ENCODE results near the gene CPD.
"Not testable (repeated sequence)": the region's sequence is repeated elsewhere in the genome, so short reads cannot be mapped to it uniquely, and the experiment has no call there.

Gene CPD

DNA sequence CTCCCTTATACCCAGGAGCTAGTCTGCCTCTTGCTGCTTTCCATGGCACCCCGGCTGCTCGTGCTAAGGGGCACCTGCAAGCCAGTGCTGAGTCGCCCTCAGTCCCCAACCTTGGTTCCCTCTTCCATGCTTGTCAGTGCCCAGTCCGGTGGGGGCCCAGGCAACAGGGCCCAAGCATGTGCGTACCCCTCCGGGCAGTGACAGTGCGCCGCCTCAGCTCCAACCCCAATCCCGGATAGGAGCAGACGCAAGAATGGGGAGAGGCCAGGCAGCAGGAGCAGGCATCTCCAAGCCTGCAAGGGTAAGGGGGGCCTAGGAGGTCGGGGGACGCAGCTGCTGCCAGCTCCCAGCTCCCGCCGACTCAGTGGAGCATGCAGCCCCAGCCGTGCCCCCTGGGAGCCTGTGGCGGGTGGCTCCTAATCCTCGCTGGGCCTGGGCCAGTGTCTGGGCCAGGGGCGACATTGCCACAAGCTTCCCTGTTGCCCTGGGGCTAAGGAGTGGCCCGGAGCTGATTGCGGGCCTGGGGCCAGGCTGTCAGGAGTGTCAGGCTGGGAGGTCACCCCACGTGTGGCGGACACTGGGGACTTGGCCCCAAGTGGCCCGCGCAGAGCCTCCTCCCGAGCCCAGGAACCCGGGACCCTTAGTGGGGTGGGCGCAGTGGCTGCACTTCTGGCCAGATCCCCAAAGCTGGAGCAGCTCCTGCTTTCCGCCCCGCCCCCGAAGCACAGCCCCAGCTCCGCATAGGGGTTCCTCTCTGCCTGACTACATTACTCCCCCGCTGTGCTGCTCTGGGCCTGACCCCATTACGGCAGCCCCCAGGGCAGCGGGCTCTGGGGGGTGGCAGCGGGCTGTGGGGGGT, 9.8 kb downstream of the CPD start:
- no peak for DNase-seq (ENCODE audit: low read depth)

DNA sequence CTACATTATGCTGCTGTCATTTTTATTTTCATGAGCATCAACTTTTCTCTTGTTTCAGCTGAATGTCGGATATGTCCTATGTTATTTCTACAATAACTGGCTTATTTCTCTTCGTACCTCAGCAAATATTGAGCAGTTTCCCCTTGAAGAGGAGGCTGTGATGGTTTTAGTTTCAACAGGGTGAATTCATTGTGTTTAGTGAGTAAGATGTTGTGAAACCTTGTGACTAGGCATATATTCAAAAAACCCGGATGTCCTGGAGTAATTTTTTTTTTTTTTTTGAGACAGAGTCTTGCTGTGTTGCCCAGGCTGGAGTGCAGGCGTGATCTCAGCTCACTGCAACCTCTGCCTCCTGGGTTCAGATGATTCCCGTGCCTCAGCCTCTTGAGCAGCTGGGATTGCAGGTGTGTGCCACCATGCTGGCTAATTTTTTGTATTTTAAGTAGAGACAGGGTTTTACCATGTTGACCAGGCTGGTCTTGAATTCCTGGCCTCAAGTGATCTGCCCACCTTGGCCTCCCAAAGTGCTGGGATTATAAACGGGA, 11.1 kb downstream of the CPD start:
- DNase-seq (ENCODE audit: low read depth), result no peak

DNA sequence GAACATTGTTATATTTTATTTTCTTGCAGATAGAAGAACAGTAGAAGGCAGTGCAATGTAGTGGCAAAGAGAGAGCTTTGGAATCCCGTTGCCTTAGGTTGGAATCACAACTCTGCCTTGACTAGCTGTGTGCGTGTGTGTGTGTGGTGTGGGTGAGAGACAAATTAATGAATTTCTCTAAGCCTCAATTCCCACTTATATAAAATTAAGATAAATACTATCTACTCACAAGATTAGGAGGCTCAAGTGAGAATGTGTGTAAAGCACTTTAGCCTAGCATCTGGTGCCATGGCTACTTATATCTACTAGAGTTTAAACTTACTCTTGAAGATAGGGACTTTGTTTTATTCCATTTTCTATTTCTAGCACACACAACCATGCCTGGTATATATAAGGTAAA, 12.8 kb downstream of the CPD start:
- DNase-seq (ENCODE audit: low read depth), result no peak

DNA sequence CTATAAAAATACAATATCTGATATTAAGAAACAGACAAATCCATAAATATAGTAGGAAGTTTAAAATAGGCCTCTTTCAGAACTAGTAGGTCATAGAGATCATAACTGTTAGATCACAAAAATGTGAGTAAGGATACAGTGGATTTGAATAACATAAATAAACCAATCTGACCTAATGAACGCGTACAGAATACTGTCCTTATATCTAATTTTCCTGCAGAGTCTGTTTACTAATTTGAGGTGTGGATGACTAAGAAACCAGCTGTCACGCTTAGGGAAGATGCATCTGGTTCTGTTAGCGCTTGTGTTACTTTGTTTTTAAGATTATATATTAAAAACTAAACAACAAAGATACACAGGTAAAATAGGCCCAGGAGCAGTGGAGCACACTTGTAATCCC, 14.8 kb downstream of the CPD start:
- DNase-seq (ENCODE audit: low read depth), result no peak

DNA sequence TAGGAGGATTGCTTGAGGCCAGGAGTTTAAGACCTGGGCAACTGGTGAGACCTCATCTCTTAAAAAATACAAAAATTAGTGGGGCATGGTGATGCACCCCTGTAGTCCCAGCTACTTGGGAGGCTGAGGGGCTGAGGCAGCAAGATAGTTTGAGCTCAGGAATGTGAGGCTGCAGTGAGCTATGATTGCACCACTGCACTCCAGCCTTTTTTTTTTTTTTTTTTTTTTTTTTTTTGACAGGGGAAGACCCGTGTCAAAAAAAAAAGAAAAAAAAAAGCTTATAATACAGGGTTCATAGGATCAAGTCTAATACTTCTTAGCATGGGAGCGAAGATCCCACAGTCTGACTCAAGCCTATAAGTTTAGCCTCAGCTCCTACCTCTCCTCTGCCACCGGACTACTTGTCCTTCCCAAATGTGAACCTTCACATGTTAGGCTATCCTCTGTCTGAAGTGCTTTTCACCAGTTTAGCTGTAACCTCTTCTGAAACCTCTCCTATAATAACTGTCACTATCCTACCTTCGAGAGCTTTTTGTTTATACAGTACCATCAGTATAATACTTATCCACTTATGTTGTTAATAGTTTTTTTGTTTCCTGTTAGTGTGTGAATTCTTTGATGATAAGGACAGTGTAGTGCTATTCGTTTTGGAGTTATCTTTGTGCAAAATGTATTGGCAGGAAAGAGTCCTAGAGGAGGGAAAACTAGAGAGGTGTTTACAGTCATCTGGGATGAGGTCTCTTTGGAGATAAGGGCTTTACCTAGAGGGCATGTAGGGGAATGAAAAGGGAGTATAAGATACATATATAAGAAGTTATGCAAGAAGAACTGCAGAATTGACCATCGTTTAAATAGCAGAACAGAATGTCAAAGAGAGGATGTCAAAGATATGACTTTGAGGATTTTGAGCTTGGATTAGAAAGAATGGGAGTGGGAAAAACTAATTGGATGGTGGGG, 15.5 kb downstream of the CPD start:
- DNase-seq (ENCODE audit: low read depth), result no peak

DNA sequence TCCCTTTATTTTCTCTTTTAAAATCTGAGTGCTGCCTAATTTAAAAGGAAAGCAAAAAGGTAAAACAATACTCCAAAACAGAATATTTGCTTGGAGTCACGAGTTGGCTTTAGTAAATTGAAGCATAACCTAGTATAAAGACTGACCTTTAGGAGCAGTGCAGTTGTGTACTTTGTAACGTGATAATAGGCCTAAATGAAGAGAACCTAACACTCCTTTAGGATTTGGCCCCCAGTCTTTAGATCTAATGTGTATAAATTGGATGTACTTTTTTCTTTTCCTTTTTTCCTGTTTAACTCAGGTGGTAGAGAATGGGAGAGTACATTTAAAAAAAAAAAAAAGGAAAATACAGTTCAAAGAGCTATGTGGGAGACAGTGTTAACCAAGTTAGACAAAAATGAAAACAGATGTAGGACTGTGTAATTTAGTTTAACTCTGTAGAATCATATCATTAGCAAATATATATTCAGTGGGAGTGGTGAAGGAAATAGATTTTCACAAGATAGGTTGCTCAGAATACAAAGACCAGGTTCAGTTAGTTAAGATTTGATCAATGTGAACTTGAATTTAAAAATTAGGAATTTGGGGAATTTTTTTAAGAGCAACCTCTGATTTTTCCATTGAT, 16.8 kb downstream of the CPD start:
- DNase-seq (ENCODE audit: low read depth), result no peak

DNA sequence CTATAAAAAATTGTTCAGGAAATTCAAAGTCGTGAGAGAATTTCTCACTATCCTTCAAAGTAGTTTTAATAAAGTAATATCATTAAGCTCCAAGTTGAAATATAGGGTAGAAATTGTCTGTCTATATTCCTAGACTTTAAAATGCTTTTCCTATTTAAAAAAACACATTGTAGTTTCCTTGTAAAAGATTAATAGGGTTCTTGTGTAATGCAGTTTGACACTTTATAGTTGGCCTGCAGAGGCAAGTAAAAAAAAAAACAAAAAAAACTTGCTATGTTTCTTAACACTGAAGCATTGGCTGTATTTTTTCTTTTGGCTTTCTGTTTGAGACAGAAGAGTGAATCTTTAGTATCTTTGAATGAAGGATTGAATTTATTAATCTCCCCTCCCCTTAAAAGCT, 17.4 kb downstream of the CPD start:
- no peak for DNase-seq (ENCODE audit: low read depth)

DNA sequence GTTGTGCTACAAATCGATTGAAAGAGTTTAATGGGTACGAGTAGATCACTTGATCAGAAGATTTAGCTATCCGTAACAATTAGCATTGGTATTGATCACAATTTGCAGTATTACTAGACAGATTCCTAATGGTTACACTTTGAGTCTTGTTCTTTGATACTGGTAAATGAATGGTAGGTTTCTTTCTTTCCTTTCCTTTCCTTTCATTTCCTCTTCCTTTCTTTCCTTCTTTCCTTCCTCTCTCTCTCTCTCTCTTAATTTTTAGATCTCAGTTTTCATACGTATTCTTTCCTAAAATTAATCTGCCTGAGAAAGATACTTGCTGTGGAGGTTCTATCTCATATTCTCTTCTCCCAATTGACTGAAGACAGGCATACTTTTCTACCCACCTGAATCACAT, 17.9 kb downstream of the CPD start:
- no peak for DNase-seq (ENCODE audit: low read depth)

DNA sequence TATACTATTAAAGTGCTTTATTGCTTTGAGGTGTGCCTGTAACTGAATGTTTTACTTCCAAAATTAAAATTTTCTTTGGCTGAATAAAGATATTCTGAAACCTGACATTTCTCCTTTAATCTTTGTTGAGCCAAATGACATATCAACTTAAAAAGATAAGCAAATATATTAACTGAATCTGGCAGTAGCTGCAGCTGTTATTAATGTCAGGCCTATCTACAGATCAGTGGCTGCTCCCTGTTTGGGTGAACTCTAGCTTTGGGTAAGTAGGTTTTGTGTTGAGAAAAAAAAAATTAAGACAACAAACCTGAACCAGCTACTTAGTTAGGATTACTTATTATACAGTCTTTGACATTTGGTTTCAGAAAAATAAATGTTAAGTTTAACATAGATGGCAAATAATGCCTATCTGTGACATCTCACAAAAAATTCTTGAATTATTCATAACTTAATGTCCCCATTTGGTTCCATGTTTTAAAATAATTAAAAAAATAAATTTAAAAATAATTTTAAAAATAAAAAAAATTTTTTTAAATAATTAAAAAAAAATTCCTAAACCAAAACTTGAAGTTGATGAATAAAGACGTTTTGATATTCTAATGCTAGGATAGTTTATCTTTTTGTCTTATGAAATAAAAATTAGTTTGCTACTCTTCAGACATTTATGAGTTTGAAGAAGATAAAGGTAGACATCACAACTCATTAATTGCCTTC, 19.8 kb downstream of the CPD start:
- no peak for DNase-seq (ENCODE audit: low read depth)

DNA sequence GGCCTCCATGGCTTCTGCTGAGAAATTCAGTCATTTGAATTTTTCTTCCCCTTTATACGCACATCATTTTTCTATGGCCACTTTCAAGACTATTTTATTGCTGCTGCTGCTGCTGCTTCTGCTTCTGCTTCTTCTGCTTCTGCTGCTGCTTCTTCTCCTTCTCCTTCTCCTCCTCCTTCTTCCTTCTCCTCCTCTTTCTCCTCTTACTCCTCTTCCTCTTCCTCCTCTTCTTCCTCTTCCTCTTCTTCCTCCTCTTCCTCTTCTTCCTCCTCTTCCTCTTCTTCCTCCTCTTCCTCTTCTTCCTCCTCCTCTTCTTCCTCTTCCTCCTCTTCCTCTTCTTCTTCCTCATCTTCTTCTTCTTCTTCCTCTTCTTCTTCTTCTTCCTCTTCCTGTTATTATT, 22.4 kb downstream of the CPD start:
- no peak for DNase-seq (ENCODE audit: low read depth)

DNA sequence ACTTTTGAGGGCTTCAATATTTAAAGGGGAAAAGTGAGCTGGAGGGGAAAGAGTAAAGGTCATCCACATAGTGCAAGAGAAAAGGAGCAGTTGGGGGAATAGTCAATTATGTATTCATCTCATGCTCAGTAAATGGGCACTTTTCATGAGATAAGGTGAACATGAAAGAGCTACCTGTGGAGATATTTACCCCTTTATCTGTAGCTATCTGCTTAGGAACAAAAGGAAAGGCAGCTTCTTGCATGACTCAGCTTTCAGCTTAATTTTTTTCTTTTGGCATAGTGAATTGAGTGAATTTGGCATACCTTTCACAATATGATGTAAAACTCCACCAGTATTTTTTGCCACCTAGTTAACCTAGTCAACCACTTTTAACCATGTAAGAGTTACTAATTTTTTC, 26.4 kb downstream of the CPD start:
- no peak for DNase-seq (ENCODE audit: low read depth)

DNA sequence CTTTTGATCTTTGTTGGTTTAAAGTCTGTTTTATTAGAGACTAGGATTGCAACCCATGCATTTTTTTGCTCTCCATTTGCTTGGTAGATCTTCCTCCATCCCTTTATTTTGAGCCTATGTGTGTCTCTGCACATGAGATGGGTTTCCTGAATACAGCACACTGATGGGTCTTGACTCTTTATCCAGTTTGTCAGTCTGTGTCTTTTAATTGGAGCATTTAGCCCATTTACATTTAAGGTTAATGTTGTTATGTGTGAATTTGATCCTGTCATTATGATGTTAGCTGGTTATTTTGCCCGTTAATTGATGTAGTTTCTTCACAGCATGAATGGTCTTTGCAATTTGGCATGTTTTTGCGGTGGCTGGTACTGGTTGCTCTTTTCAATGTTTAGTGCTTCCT, 31.9 kb downstream of the CPD start:
- DNase-seq (ENCODE audit: low read depth), result not testable (repeated sequence)

DNA sequence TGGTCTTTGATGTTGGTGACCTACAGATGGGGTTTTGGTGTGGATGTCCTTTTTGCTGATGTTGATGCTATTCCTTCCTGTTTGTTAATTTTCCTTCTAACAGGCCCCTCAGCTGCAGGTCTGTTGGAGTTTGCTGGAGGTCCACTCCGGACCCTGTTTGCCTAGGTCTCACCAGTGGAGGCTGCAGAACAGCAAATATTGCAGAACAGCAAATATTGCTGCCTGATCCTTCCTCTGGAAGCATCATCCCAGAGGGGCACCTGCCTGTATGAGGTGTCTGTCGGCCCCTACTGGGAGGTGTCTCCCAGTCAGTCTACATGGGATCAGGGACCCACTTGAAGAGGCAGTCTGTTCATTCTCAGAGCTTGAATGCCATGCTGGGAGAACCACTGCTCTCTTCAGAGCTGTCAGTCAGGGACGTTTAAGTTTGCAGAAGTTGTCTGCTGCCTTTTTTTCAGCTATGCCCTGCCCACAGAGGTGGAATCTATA, 33.3 kb downstream of the CPD start:
- not testable (repeated sequence) for DNase-seq (ENCODE audit: low read depth)

DNA sequence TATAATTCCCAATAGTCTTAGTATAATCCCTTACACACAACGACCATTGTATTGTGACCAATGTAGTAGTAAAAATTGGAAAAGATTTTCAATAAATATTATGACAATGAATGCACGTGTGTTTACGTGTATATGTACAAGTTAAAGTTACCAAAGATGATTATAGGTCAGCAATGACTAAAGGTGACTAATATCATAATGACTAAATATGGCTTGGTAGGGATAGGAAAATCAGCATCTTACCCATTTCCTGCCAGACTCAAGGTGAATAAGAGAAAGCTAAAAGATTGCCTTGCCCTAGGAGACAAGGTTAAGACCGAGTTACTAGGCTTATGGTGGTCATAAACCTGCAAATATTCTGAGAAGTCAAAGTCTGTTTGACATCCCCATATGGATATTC, 34.4 kb downstream of the CPD start:
- no peak for DNase-seq (ENCODE audit: low read depth)

DNA sequence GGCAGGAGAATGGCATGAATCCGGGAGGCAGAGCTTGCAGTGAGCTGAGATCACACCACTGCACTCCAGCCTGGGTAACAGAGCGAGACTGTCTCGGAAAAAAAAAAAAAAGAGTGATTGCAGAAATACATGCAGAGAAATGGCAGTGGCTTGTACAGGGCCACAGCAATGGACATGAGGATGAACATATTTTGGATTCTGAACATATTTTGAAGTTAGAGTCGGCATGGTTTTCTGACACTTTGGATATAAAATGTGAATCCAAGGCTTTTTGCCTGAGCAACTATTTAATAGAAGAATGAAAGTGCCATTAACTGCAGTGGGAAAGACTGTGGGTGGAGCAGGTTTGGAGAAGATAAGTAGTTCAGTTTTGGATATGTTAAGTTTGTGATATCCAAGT, 35.8 kb downstream of the CPD start:
- DNase-seq (ENCODE audit: low read depth), result no peak

DNA sequence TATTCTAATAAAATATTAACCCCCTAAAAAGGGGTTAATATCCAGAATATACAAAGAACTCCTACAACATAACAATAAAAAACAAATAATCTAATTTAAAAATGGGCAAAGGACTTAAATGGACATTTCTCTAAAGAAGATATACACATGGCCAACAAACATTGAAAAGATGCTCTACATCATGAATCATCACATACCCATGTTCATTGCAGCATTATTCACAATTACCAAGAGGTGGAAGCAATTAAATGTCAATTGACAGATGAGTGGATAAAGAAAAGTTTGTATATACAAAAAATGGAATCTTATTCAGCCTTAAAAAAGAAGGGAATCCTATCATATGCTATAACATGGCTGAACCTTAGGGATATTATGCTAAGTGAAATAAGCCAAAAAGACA, 36.8 kb downstream of the CPD start:
- DNase-seq (ENCODE audit: low read depth), result no peak

DNA sequence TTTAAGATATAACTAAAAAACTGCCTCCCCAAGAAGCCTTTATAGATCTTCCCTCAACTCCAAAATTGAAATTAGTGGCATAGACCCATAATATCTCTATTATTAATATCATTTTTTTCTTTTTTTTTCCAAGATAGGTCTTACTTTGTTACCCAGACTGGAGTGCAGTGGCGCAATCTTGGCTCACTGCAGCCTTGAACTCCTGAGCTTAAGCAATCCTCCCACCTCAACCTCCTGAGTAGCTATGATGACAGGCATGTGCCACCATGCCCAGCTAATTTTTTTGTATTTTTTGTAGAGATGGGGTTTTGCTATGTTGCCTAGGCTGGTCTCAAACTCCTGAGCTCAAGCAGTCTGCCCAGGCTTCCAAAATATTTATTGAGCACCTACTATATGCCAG, 39.3 kb downstream of the CPD start:
- not testable (repeated sequence) for DNase-seq (ENCODE audit: low read depth)

DNA sequence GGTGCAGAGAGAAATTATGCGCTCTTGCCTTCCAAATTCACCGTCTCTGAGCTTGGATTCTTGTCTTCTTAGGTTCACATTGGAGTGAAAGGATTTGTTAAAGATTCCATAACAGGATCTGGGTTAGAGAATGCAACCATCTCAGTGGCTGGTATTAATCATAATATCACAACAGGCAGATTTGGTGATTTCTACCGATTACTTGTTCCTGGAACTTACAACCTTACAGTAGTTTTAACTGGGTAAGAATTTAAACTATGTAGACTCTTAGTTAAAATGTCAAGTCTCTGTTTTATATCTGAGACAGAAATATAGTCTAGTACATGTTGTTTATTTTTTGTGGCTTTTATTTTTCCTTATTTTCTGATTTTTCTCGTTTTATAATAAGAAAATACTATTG, 42.9 kb downstream of the CPD start:
- DNase-seq (ENCODE audit: low read depth), result no peak

DNA sequence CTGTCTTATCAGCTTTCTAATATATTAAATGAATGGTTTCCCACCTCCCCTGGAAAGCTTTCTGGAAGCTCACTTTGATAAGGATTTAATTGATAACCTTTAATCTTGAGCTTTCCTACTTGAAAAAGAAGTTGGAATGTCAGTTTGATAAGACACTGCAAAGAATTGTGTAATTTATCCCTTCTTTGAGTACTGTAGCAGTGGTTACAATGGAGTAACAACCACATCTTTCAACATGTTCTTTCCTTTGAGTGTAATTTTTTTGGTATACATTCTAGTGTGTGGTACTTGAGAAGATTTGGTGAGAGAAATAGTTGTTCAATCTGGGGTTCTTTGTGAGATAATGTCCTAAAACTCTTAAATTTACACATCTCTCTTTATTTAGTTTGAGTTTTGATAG, 43.4 kb downstream of the CPD start:
- no peak for DNase-seq (ENCODE audit: low read depth)

DNA sequence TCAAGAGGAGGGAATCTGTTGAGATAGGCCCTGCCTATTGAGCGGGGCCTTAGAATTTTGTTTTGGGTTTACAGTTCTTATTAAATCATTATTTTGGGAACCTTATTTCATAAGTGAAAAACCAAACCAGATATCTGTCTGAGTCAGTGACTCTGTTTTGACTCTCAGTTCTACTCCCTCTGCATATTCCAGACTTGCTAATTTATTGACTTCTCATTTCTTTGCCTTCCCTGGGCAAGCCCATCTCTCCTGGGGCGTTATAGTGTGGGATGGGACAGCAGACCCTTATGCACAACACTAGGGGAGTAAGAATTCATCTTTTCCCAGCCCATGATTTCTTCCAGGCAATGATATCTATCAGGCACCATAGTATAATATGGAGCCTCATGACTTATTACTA, 45.7 kb downstream of the CPD start:
- no peak for DNase-seq (ENCODE audit: low read depth)

DNA sequence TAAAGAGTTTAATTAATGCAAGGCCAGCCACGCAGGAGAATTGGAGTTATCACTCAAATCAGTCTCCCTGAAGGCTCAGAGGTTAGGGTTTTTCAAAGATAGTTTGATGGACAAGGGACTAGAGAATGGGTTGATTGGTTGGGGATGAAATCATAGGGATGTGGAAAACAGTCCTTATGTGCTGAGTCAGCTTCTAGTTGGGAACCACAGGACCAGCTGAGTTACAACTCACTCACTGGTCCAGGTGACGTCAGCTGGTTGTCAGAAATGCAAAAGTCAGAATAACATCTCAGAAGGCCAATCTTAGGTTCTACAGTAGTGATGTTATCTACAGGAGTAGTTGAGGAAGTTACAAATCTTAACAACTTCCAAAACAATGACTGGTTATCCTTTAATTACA, 47.6 kb downstream of the CPD start:
- DNase-seq (ENCODE audit: low read depth), result no peak

DNA sequence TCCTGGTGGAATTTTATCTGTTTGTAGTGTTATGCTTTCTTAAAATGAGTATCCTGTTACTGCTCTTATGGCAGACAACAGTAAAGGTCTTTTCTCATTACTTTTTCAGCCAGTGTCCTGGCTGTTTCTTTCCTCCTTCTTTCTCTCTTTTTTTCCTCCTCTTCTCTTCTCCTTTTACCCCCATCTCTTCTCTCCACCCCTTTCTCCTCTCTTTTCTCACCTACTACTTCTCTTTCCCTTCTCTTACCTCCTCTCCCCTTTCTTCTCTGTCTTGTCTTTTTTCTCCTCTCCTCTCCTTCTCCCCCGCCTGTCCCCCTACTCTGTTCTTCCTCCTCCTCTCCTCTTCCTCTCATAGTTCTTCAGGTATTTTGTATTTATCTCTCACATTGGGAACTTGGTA, 48.9 kb downstream of the CPD start:
- no peak for DNase-seq (ENCODE audit: low read depth)

Measured in activated T-helper 1 cell treated with Interleukin-2 at 50 U/mL for 16 hours (primary cell).